HK-2 (cell line): ENCODE data around the gene ZBTB7C.

Experiments
- DNase-seq: peaks from one replicate; pipeline ENCODE4 v3.0.0-alpha.2; 2018; ENCODE audit not compliant: unreplicated experiment

The ZBTB7C gene

DNA sequence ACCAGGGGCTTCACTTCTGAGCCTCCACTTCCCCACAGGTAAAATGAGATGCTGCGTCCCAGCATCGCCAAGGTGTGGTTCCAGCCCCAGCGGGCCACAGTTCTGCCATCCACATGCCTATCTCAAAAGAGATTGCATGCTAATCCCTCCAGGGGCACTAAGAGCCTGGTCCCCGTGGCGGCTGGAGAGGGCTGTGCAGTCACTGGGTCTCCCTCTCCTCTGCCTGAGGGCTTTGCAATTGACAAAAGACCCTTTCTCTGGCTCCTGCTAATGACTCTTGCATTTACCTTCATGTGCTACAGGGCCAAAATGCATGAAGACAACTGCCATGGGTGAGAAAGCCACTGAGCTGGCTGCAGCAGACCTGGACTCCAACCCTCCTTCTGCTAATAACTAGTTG is 18.5 kb downstream of the ZBTB7C start:
- DNase-seq: no peak

DNA sequence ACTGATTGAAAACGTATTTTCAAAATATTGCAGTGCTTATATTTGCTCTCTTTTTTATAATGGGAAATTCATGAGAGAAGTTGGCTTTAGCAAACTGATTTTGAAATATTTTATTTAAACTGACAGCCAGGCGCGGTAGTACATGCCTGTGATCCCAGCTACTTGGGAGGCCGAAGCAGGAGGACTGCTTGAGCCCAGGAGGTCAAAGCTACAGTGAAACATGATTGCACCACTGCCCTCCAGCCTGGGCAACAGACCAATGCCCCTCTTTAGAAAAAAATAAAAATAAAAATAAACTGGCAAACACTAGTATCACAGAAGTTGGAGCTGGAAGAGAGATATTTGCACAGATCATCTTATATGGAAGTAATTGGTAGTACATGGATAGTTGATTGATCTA is 20.7 kb downstream of the ZBTB7C start:
- no peak for DNase-seq

- DNase-seq: no peak
These were observed 21.9 kb downstream of the ZBTB7C start for GRCh38 chr18:48387300-48387699.

DNA sequence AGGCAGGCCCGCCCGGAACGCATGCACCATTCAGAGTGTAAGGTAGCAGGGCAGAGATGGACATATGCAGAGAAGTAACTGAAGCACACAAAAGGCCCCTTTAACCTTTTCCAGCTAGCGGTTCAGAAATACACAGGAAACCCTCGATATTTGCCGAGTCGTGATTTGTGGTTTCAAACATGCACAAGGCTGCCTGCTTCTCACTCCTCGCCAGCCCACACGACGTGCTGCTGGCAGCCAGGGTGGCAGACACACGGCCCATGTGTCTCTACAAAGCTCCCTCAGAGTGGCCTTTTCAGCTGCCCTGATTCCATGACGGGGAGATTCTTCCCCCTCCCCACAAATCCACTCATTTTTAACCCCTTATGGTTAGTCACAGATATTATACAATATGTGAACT is 23.6 kb downstream of the ZBTB7C start:
- DNase-seq: no peak

GRCh38 chr18:48376934-48377333 is 32.2 kb downstream of the ZBTB7C start:
- no peak for DNase-seq

DNA sequence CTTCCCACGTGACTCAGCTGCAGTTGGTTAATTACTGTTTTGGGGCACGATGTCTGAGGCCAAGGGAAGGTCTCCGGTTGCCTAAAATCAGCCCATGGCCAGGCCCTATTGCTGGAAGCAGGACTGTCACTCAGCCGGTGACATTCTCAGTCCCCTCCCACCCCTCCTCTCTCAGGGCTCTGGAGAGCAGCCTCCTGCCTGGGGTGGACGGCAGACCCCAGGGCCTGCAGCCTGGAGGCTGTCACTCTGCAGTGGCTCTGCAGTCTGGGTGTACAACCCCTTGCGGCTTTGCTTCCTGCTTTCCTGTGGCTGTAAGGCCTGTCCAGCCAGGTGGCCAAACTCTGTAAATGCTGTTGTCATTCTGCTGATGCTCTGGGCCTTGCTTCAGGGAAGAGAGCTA is 32.8 kb downstream of the ZBTB7C start:
- DNase-seq: no peak

DNA sequence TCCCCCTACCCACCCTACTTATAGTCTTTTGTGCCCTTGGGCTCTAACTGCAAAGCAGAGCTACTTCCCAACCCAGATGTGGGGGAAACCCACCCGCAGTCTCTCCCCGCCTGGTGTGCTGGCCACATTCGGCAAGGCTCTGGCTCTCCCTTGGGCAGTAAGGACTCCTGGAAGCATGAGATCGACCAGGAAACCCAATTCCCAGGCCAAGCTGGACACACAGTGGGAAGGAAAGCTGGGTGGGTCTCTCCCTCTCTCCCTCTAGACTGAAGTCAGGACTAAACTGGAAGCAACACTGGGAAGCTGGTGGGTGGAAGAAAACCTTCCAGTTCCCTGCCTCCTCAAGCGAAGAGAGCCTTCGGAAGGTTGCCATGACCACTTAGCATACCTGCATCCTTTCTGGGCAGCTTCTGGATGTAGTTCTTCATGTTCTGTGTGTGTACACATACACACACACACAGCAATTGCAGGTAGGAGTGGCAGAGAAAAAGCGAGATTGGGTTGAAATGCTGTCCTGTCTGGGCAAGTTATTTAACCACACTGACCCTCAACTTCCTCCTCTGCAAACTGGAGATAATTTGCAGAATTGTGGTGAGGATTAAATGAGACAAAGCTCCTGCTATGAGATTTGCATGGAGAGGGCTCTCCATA is 33.9 kb downstream of the ZBTB7C start:
- DNase-seq: no peak

- DNase-seq: no peak
These were observed 34.6 kb downstream of the ZBTB7C start for GRCh38 chr18:48374423-48375149.

GRCh38 chr18:48371854-48372602 is 37.2 kb downstream of the ZBTB7C start:
- no peak for DNase-seq

DNA sequence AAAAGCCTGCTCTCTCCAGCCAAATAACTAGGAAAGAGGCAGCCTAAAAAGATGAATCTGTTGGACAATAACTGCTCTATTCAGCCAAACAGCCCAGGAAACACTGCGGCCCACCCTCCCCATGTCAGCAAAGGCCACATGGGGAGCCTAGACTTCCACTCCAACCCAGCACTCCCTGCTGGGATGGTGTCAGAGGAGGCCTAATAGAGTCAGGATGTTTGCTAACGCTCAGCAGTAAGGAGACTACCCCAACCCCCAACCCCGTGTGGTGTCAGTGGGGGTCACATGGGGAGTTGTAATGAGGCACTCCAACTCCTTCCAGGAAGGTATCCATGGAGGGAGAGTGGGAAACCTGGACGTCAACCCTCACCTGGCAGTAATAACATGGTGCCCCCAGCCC is 41.6 kb downstream of the ZBTB7C start:
- no peak for DNase-seq

- DNase-seq: no peak
These were observed 43.2 kb downstream of the ZBTB7C start for GRCh38 chr18:48365965-48366364.

DNA sequence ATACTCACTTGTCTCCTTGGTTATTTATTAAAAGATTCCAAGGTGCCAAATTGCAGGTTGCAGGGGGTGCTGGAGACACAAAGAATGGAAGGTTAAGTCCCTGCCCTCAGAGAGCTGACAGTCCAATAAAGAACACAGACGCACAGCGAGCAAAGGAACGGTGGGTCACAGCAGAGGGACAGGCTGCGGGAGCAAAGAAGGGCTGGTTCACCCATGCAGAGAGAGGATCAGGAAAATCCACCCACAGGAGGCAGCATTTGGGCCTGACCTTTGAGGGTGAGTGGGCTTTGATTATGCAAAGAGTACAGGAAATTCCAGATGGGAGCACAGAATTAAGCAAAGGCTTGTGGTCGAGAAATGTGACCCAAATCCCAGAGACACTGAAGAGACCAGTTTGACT is 45.0 kb downstream of the ZBTB7C start:
- no peak for DNase-seq

DNA sequence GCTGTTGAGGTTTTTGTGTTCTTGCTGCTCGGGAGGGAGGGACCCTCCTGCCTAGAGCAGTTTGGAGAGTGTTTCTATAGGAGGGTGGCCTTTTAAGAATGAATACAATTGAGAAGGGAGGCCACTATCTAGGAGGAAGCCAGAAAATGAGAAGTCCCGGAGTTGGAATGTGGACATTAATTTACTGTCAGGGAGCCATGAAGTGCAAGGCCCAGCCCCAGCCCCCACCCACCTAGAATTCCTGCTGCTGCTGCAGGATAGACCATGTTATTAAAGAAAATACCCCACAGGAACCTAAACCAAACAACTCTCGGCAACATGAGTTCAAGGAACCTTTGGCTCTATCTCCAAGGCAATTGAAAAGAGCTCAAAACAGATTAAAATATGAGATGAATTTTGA is 46.0 kb downstream of the ZBTB7C start:
- no peak for DNase-seq

DNA sequence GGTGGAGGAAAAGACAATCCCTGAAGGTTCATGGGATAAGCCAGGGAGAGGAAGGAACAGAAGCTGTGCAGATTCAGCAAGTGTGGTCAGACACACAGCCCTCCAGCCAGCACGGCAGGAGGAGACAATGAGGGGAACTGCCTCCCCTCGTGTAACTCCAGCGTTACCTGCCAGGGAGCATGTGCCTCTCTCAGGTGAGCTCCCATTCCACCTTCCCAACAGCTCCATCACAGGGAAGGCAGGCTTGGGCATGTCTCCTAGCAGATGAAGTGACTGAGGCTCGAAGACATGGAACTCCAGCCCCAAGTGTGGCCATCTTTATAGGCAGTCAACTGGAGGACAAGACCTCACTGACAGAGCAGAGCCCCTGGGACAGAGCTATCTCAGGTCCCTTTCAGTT is 47.4 kb downstream of the ZBTB7C start:
- DNase-seq: no peak

DNA sequence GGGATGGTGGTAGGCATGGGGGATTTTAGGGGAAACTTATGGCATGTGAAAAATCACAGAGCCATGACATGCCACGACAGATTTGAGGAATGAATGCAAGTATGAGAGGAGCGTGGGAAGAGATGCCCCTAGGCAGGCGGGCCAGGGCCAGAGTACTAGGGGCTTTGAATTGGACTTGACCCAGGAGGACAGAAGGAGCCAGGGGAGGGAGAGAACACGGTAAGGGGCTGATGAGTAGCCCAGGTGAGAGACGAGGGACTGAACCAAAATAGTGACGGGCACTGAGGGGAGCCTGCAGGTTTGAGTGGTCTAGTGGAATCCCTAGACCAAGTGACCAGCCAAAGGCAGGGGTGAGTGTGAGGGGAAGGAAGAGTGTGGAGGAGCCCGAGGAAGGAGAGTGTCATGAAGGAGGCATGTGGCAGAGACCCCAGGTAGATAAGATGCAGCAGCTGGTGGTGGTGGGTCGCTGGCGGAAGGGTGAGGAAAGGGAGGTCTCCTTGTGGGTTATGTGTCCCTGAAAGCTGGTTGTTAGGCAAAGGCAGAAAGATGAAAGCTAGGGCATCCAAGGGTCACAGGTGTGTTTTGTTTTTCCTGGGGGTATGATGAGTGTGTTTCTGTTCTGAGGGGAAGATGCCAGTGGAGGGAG is 48.7 kb downstream of the ZBTB7C start:
- no peak for DNase-seq

DNA sequence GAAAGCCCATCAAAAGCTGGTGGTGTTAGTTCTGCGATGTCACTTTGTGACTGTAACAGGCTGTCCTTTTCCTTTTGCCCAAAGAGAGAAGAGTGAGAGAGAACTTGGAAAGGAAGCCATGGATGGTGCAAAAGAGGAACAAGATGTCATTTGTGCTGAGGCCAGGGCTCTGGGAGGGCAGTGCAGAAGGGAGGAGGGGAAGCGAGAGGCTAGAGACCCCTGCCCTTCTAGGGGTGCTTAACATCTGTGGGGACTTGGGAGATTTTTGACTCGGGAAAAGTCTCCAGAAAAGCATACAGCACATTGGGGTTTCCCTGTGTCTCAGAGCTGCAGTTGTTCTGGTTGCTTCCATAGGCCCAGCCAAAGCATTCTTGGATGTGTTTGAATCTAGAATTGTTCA is 49.6 kb downstream of the ZBTB7C start:
- DNase-seq: no peak

GRCh38 chr18:48358868-48359267 is 50.3 kb downstream of the ZBTB7C start:
- DNase-seq: no peak

- no peak for DNase-seq
These were observed 52.1 kb downstream of the ZBTB7C start for GRCh38 chr18:48356909-48357631.

DNA sequence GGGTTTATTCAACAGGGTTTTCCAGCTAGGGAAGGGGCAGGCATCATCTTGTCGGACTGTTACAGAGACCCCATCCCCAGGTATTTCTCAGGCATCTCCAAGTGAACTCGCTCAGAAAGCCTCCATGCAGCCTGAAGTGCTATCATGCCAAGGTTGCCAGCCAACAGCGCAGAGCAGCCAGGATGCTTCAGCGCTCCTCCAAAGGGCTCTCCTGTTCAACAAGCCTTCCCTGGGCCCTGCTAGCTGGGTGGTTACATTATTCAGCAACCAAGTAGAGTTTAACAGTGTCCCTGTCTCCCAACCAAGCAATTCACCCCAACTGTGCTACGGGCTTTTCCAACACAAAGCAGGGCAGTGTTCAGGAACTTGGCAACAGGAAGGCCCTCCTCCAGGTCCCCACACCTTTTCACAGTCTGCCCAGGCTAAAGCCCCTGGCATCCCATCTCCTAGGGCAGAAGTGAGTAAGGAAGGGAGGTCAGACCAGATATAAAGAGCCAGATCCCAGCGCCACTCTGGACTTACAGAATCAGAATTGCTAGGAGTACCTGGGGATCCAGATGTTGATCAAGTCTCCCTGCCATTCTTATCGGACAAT is 52.9 kb downstream of the ZBTB7C start:
- DNase-seq: no peak

- no peak for DNase-seq
These were observed 53.7 kb downstream of the ZBTB7C start for GRCh38 chr18:48355276-48356115.
